Memory B cell (primary cell): ENCODE measurements around the gene ZNF827.

ENCODE experiments used
- ATAC-seq: fragments of 150-1000 bp; cut with Tn5 transposase; 2 replicates; pipeline ENCODE4 v1.10.0; 2021; ENCODE audit warnings: low read depth, mild to moderate bottlenecking, moderate library complexity
- DNase-seq, 2 donors: peaks; one replicate each; pipeline ENCODE4 v3.0.0; 2022; ENCODE audit warnings: low spot score in 2 of 2
- H3K27ac Mint-ChIP-seq: one replicate; pipeline ENCODE4 v1.8.0; 2022; ENCODE audit warnings: mild to moderate bottlenecking, moderate library complexity, mixed read lengths
- H3K27me3 Mint-ChIP-seq: one replicate; pipeline ENCODE4 v1.8.0; 2022; ENCODE audit warnings: mixed read lengths
- H3K36me3 Mint-ChIP-seq: one replicate; pipeline ENCODE4 v1.8.0; 2022; ENCODE audit warnings: mild to moderate bottlenecking, mixed read lengths
- H3K4me1 Mint-ChIP-seq: one replicate; pipeline ENCODE4 v1.8.0; 2022; ENCODE audit warnings: mixed read lengths
- H3K4me3 Mint-ChIP-seq: one replicate; pipeline ENCODE4 v1.8.0; 2022; ENCODE audit warnings: mild to moderate bottlenecking, moderate library complexity, mixed read lengths
- H3K9me3 Mint-ChIP-seq: one replicate; pipeline ENCODE4 v1.8.0; 2022; ENCODE audit warnings: mixed read lengths

ZNF827 gene

GRCh38 chr4:145709336-145709735 is 229.3 kb downstream of the ZNF827 start:
- H3K27me3 Mint-ChIP-seq: peaks cover 8% of the 10 kb centered on the region
- DNase-seq (no peak), ATAC-seq (no peak)
- H3K36me3 Mint-ChIP-seq: peaks cover 6% of the 10 kb centered on the region
- peaks cover 13% of the 10 kb centered on the region for H3K9me3 Mint-ChIP-seq
- H3K4me1 Mint-ChIP-seq: no peaks in the 10 kb centered on the region
- H3K27ac Mint-ChIP-seq: no peak overlapping the region
- H3K4me3 Mint-ChIP-seq: no peak overlapping the region
